SK-N-SH (cell line): ENCODE results near the gene RFTN1. TPM values are rescaled to one million over a fixed set of nuclear protein-coding genes. Genes with fewer than 3 reads are reported as not detected.

Source experiments
- CTCF ChIA-PET: fragments of 300-600, 350-600 bp; formaldehyde crosslinking; extraction: SDS; loops from one replicate; lab custom pipeline; 2021; lab: Yijun Ruan, JAX
- POLR2A ChIA-PET: fragments of 350-600 bp; sonication (Branson Sonifier 250); formaldehyde crosslinking; extraction: SDS; loops from one replicate; lab custom pipeline; 2020; ENCODE audit warnings: antibody characterized with exemption, inconsistent platforms; lab: Yijun Ruan, JAX
- DNase-seq: peaks from one replicate; pipeline ENCODE4 v3.0.0; 2012
- H2AFZ ChIP-seq: fragments of 200-600 bp; sonication (generic); 2 replicates; pipeline ENCODE4 v1.8.1; 2016; ENCODE audit warnings: antibody characterized with exemption, mild to moderate bottlenecking, low read depth
- H3F3A ChIP-seq: fragments of 200-600 bp; sonication (generic); replicated peaks from 2 replicates; pipeline ENCODE3; 2016; ENCODE audit warnings: antibody characterized with exemption, mild to moderate bottlenecking; ENCODE audit not compliant: insufficient read depth
- H3K27ac ChIP-seq, 2 experiments: fragments of 200-500 bp in 1 of 2; fragments of 200-600 bp in 1 of 2; sonication (Bioruptor generic) in 1 of 2; sonication (generic), shearing (Covaris generic) in 1 of 2; 2 replicates each; pipeline versions ENCODE4 v1.5.1 to v1.6.1; 2014 to 2016; ENCODE audit warnings: low read depth in 2 of 2, inconsistent platforms in 1 of 2, low read length in 1 of 2, mild to moderate bottlenecking in 1 of 2, mixed read lengths in 1 of 2
- H3K27me3 ChIP-seq: fragments of 200-600 bp; sonication (generic), shearing (Covaris generic); 2 replicates; pipeline ENCODE4 v1.6.1; 2016; ENCODE audit warnings: mixed run types; ENCODE audit not compliant: insufficient read depth
- H3K36me3 ChIP-seq, 2 experiments: fragments of 200-500 bp in 1 of 2; fragments of 200-600 bp in 1 of 2; sonication (Bioruptor generic) in 1 of 2; sonication (generic) in 1 of 2; replicated peaks in 1 of 2; 2 replicates each; pipeline versions ENCODE3 to v1.5.1; 2014 to 2016; ENCODE audit warnings: low read length in 1 of 2, mild to moderate bottlenecking in 1 of 2; ENCODE audit not compliant: insufficient read depth in 2 of 2, control insufficient read depth in 1 of 2
- H3K4me1 ChIP-seq, 2 experiments: fragments of 200-500 bp in 1 of 2; fragments of 200-600 bp in 1 of 2; sonication (Bioruptor generic) in 1 of 2; sonication (generic), shearing (Covaris generic) in 1 of 2; 2 replicates each; pipeline versions ENCODE4 v1.5.1 to v1.6.1; 2014 to 2016; ENCODE audit warnings: low read depth in 1 of 2, low read length in 1 of 2, mixed run types in 1 of 2; ENCODE audit not compliant: insufficient read depth in 2 of 2, control insufficient read depth in 1 of 2
- H3K4me2 ChIP-seq: fragments of 200-600 bp; sonication (generic), shearing (Covaris generic); 2 replicates; pipeline ENCODE4 v1.6.1; 2017; ENCODE audit warnings: mixed run types
- H3K4me3 ChIP-seq, 2 experiments: fragments of 200-500 bp in 1 of 2; fragments of 200-600 bp in 1 of 2; sonication (Bioruptor generic) in 1 of 2; sonication (generic), shearing (Covaris generic) in 1 of 2; 2 replicates each; pipeline versions ENCODE4 v1.5.1 to v1.8.1; 2014 to 2016; ENCODE audit warnings: low read depth in 2 of 2, inconsistent platforms in 1 of 2, low read length in 1 of 2, mild to moderate bottlenecking in 1 of 2, mixed read lengths in 1 of 2, moderate library complexity in 1 of 2
- H3K79me2 ChIP-seq: fragments of 200-600 bp; sonication (generic); 2 replicates; pipeline ENCODE4 v1.8.1; 2017; ENCODE audit warnings: mild to moderate bottlenecking; ENCODE audit not compliant: insufficient read depth
- H3K9ac ChIP-seq: fragments of 200-600 bp; sonication (generic); 2 replicates; pipeline ENCODE4 v1.6.1; 2017; ENCODE audit warnings: mixed run types
- H3K9me2 ChIP-seq: fragments of 200-600 bp; sonication (generic); 2 replicates; pipeline ENCODE4 v1.6.1; 2017; ENCODE audit warnings: mixed run types
- H3K9me3 ChIP-seq: fragments of 200-600 bp; sonication (generic); 2 replicates; pipeline ENCODE4 v1.6.1; 2017; ENCODE audit warnings: mixed run types, mild to moderate bottlenecking, moderate library complexity
- H4K20me1 ChIP-seq: fragments of 200-600 bp; sonication (generic); 2 replicates; pipeline ENCODE4 v1.6.1; 2017; ENCODE audit warnings: mild to moderate bottlenecking, mixed run types; ENCODE audit not compliant: insufficient read depth
- EP300 ChIP-seq, 2 experiments: IDR thresholded peaks; 2 replicates each; pipeline versions ENCODE4 v1.4.0 to v1.6.1; 2012; ENCODE audit warnings: borderline replicate concordance in 1 of 2, low read depth in 1 of 2, low read length in 1 of 2
- EZH2phosphoT487 ChIP-seq: fragments of 200-600 bp; sonication (generic); IDR thresholded peaks from 2 replicates; pipeline ENCODE4 v1.6.1; 2017; ENCODE audit warnings: low read depth, mixed run types, mild to moderate bottlenecking, antibody characterized with exemption, moderate library complexity, borderline replicate concordance
- FOXJ3 ChIP-seq: sonication (generic); formaldehyde crosslinking; IDR thresholded peaks from 2 replicates; pipeline ENCODE4 v1.5.1; 2020; ENCODE audit warnings: mild to moderate bottlenecking, missing genetic modification reagents
- FOXM1 ChIP-seq: IDR thresholded peaks from 2 replicates; pipeline ENCODE4 v1.4.0; 2012; ENCODE audit warnings: low read depth, mild to moderate bottlenecking
- GABPA ChIP-seq: IDR thresholded peaks from 2 replicates; pipeline ENCODE4 v1.4.0; 2012; ENCODE audit warnings: low read depth, mild to moderate bottlenecking
- GATA2 ChIP-seq: sonication (generic); formaldehyde crosslinking; IDR thresholded peaks from 2 replicates; pipeline ENCODE4 v1.5.0; 2020; ENCODE audit warnings: mild to moderate bottlenecking, missing genetic modification reagents
- MEF2A ChIP-seq: IDR thresholded peaks from 2 replicates; pipeline ENCODE4 v1.4.0; 2012; ENCODE audit warnings: low read depth, borderline replicate concordance
- MXI1 ChIP-seq: IDR thresholded peaks from 2 replicates; pipeline ENCODE4 v1.6.1; 2012; ENCODE audit warnings: mild to moderate bottlenecking, low read depth, low read length, improper control_type of control experiment
- PBX3 ChIP-seq: IDR thresholded peaks from 2 replicates; pipeline ENCODE4; 2012
- POLR2AphosphoS5 ChIP-seq: IDR thresholded peaks from 2 replicates; pipeline ENCODE4 v1.6.1; 2012; ENCODE audit warnings: low read depth, low read length
- RCOR1 ChIP-seq: fragments of 150-350 bp; IDR thresholded peaks from 2 replicates; pipeline ENCODE4 v1.6.1; 2017; ENCODE audit warnings: antibody characterized with exemption, low read length
- RFX5 ChIP-seq: IDR thresholded peaks from 2 replicates; pipeline ENCODE4 v1.6.1; 2012; ENCODE audit warnings: mild to moderate bottlenecking, improper control_type of control experiment, low read length
- SMC3 ChIP-seq: IDR thresholded peaks from 2 replicates; pipeline ENCODE4 v1.6.1; 2012; ENCODE audit warnings: low read depth, low read length, improper control_type of control experiment
- TAF1 ChIP-seq: IDR thresholded peaks from 2 replicates; pipeline ENCODE4 v1.6.1; 2012; ENCODE audit warnings: low read depth, mild to moderate bottlenecking, low read length, moderate library complexity, borderline replicate concordance
- WGBS: methylation state at CpG from one replicate; pipeline ENCODE4 v1.1.6; 2017; ENCODE audit warnings: low lambda C conversion rate; 5-methylcytosine and 5-hydroxymethylcytosine counted together
- polyA plus RNA-seq, 3 experiments: library from polyadenylated mRNA; depleted of rRNA; stranded (reverse); fragments of >200 nt; gene quantifications; 2 replicates each; pipeline ENCODE4 v1.2.3, GENCODE V29; 2012
- TF ChIP-seq, protein P1 (sequence below): fragments of 150-350 bp; IDR thresholded peaks from 2 replicates; pipeline ENCODE4 v1.6.1; 2017; ENCODE audit warnings: antibody characterized with exemption, low read length, low read depth, borderline replicate concordance
- TF ChIP-seq, protein P2 (sequence below): fragments of 200-600 bp; sonication (generic); IDR thresholded peaks from 2 replicates; pipeline ENCODE4 v1.6.1; 2017; ENCODE audit warnings: antibody characterized with exemption, mild to moderate bottlenecking, moderate library complexity
- TF ChIP-seq, protein P3 (sequence below): IDR thresholded peaks from 2 replicates; pipeline ENCODE4 v1.4.0; 2012; ENCODE audit warnings: low read depth
- TF ChIP-seq, protein P4 (sequence below): IDR thresholded peaks from 2 replicates; pipeline ENCODE4 v1.4.0; 2012; ENCODE audit warnings: low read depth, borderline replicate concordance
- TF ChIP-seq, protein P5 (sequence below): fragments of 150-350 bp; IDR thresholded peaks from 2 replicates; pipeline ENCODE4 v1.6.1; 2016; ENCODE audit warnings: mild to moderate bottlenecking, low read depth, low read length

Gene RFTN1
- polyA plus RNA-seq, 1 of the 3 experiments (the other 2 are of a cell fraction), result 21.2 TPM

DNA sequence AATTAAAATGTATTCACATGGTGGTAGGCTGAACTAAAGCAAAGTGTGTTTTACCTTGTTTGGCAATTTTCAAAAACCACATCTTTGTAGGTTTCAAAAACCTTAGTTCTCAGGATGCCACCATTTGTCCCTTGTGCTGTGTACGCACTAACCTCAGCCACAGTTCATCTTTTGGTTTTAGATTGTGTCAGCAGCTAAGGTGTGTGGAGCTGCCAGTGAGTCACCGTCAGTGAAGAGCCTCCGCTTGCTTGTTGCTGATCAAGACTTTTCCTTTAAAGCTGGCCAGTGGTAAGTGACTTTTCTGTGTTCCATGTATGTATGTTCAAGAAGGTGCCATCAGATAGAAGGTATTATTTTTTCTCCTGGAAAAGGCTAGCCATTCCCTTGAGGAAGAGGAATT lies 227.3 kb downstream of the RFTN1 start:
- ChIA-PET POLR2A (no interaction called here), CTCF (interaction anchor here (0.8 to 1.9 kb wide), 7 partner anchors 14 to 270 kb away, joined by 3 to 8 read pairs (median 4); no protein-coding TSS in a partner anchor)
- H3K4me1 ChIP-seq, result peaks cover 0 to 11% of the 10 kb centered on the region in 2 experiments; a peak in 2 of 4 replicates
- no peaks in the 10 kb centered on the region; the same call in 1 of the 2 replicates for H4K20me1 ChIP-seq
- no peaks in the 10 kb centered on the region for H3K9me3 ChIP-seq
- H2AFZ ChIP-seq, result no peak overlapping the region
- no peaks in the 10 kb centered on the region for H3K27me3 ChIP-seq
- peaks cover 2% of the 10 kb centered on the region for H3F3A ChIP-seq
- TF ChIP-seq RCOR1 (no peak), EZH2phosphoT487 (no peak), GABPA (no peak), FOXM1 (no peak), GATA2 (CRISPR knock-in tag) (no peak), FOXJ3 (CRISPR knock-in tag) (no peak), RFX5 (no peak), MEF2A (no peak)
- TF ChIP-seq, protein P1, sequence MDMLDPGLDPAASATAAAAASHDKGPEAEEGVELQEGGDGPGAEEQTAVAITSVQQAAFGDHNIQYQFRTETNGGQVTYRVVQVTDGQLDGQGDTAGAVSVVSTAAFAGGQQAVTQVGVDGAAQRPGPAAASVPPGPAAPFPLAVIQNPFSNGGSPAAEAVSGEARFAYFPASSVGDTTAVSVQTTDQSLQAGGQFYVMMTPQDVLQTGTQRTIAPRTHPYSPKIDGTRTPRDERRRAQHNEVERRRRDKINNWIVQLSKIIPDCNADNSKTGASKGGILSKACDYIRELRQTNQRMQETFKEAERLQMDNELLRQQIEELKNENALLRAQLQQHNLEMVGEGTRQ, result no peak
- TF ChIP-seq, protein P2, sequence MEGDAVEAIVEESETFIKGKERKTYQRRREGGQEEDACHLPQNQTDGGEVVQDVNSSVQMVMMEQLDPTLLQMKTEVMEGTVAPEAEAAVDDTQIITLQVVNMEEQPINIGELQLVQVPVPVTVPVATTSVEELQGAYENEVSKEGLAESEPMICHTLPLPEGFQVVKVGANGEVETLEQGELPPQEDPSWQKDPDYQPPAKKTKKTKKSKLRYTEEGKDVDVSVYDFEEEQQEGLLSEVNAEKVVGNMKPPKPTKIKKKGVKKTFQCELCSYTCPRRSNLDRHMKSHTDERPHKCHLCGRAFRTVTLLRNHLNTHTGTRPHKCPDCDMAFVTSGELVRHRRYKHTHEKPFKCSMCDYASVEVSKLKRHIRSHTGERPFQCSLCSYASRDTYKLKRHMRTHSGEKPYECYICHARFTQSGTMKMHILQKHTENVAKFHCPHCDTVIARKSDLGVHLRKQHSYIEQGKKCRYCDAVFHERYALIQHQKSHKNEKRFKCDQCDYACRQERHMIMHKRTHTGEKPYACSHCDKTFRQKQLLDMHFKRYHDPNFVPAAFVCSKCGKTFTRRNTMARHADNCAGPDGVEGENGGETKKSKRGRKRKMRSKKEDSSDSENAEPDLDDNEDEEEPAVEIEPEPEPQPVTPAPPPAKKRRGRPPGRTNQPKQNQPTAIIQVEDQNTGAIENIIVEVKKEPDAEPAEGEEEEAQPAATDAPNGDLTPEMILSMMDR, result no peak
- no peak overlapping the region for H3K9ac ChIP-seq
- no peaks in the 10 kb centered on the region for H3K9me2 ChIP-seq
- no peak overlapping the region for H3K4me3 ChIP-seq
- no peak for DNase-seq
- no peak overlapping the region for H3K27ac ChIP-seq
- peaks cover 6 to 25% of the 10 kb centered on the region in 2 experiments for H3K36me3 ChIP-seq
- no peak overlapping the region for H3K4me2 ChIP-seq
- H3K79me2 ChIP-seq, result no peaks in the 10 kb centered on the region
- 88% methylated on average over 3 of the region's 3 CpGs for WGBS

DNA sequence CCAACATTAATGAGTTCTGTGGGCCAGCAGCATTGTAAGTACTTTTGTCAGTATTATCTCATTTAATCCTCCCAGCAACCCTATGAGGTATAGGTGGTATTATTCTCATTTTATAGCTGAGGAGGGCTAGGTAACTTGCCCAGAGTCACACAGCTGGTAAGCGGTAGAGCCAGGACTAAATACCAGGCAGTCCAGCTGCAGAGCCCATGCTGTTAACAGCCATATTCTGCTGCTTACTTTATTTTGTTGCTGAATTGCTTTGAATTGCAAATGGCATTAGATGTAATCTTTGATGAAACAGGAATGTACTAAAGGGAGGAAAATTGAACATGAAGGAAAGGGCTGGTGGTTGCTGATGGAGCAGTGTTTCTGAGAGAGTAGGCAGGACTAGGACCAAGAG lies 228.9 kb downstream of the RFTN1 start:
- POLR2A ChIA-PET, result interaction anchor here (1.4 kb wide), 1 partner anchor 20 kb away, joined by 3 read pairs; the partner anchor contains the start of genes DPH3 and OXNAD1
- Histone ChIP-seq H3F3A (no peaks in the 10 kb centered on the region), H3K27me3 (no peaks in the 10 kb centered on the region), H3K4me3 (no peak overlapping the region), H3K4me2 (no peak overlapping the region), H3K4me1 (peaks cover 0 to 7% of the 10 kb centered on the region in 2 experiments; a peak in 1 of 4 replicates), H3K9me3 (no peaks in the 10 kb centered on the region), H3K36me3 (peaks cover 4 to 28% of the 10 kb centered on the region in 2 experiments), H2AFZ (no peak overlapping the region), H3K9ac (no peak overlapping the region), H4K20me1 (no peaks in the 10 kb centered on the region), H3K27ac (no peak overlapping the region), H3K9me2 (no peaks in the 10 kb centered on the region), H3K79me2 (no peaks in the 10 kb centered on the region)
- TF ChIP-seq POLR2AphosphoS5 (no peak), TAF1 (no peak), PBX3 (no peak), MEF2A (no peak), GATA2 (CRISPR knock-in tag) (no peak), EP300 (IDR thresholded peaks at IDR 0.05; ENCODE audit: borderline replicate concordance in 1 of 2, low read depth in 1 of 2, low read length in 1 of 2) (no peak), MXI1 (no peak), FOXJ3 (CRISPR knock-in tag) (no peak), GABPA (no peak), SMC3 (no peak)
- TF ChIP-seq, protein P3, sequence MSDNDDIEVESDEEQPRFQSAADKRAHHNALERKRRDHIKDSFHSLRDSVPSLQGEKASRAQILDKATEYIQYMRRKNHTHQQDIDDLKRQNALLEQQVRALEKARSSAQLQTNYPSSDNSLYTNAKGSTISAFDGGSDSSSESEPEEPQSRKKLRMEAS, result no peak
- TF ChIP-seq, protein P4, sequence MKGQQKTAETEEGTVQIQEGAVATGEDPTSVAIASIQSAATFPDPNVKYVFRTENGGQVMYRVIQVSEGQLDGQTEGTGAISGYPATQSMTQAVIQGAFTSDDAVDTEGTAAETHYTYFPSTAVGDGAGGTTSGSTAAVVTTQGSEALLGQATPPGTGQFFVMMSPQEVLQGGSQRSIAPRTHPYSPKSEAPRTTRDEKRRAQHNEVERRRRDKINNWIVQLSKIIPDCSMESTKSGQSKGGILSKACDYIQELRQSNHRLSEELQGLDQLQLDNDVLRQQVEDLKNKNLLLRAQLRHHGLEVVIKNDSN, result no peak
- TF ChIP-seq, protein P5, sequence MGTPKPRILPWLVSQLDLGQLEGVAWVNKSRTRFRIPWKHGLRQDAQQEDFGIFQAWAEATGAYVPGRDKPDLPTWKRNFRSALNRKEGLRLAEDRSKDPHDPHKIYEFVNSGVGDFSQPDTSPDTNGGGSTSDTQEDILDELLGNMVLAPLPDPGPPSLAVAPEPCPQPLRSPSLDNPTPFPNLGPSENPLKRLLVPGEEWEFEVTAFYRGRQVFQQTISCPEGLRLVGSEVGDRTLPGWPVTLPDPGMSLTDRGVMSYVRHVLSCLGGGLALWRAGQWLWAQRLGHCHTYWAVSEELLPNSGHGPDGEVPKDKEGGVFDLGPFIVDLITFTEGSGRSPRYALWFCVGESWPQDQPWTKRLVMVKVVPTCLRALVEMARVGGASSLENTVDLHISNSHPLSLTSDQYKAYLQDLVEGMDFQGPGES, result no peak
- WGBS, result 94% methylated on average over 1 of the region's 1 CpG
- CTCF ChIA-PET, result interaction anchor here (2.4 kb wide), 1 partner anchor 19 kb away, joined by 7 read pairs; the partner anchor contains the start of genes DPH3 and OXNAD1
- no peak for DNase-seq
